PC-3 (cell line): ENCODE results near the gene SVOPL. TPM values are rescaled to one million over a fixed set of nuclear protein-coding genes. Genes with fewer than 3 reads are reported as not detected.

Source experiments
- ATAC-seq: fragments of 200-7000 bp; cut with Tn5 transposase; 2 replicates; pipeline ENCODE4 v1.9.1; 2020; ENCODE audit warnings: mild to moderate bottlenecking, moderate library complexity
- BruUV-seq: library from RNA; stranded (reverse); fragments of 400-500 nt; replicated peaks from 2 replicates; lab custom pipeline; 2021; lab: Mats Ljungman, UMichigan
- CTCF ChIA-PET: fragments of 300-600 bp; sonication (Branson Sonifier 250); formaldehyde crosslinking; loops from one replicate; lab custom pipeline; 2022; ENCODE audit warnings: antibody characterized with exemption; lab: Charles Lee
- POLR2A ChIA-PET: fragments of 300-600 bp; sonication (Branson Sonifier 250); formaldehyde crosslinking; loops from one replicate; lab custom pipeline; 2022; ENCODE audit warnings: antibody characterized with exemption; ENCODE audit not compliant: unreplicated experiment; lab: Charles Lee
- DNase-seq: peaks from one replicate; pipeline ENCODE4 v3.0.0-alpha.2; 2015
- H2AFZ ChIP-seq: fragments of 300-600 bp; sonication (generic); 2 replicates; pipeline ENCODE4 v1.6.0; 2016; ENCODE audit warnings: antibody characterized with exemption, low read length
- H3F3A ChIP-seq: fragments of 300-600 bp; sonication (generic); one replicate; pipeline ENCODE4 v1.6.0; 2017; ENCODE audit warnings: antibody characterized with exemption, low read length, control low read depth, mild to moderate bottlenecking; ENCODE audit not compliant: unreplicated experiment
- H3K27ac ChIP-seq: fragments of 300-600 bp; sonication (generic); 2 replicates; pipeline ENCODE4 v1.5.1; 2016; ENCODE audit warnings: mild to moderate bottlenecking, low read length
- H3K27me3 ChIP-seq: fragments of 300-600 bp; sonication (generic); 2 replicates; pipeline ENCODE4 v1.6.1; 2016; ENCODE audit warnings: low read length, mixed read lengths
- H3K36me3 ChIP-seq: fragments of 300-600 bp; sonication (generic); 2 replicates; pipeline ENCODE4 v1.6.1; 2016; ENCODE audit warnings: low read depth, mixed run types, low read length, mixed read lengths
- H3K4me1 ChIP-seq: fragments of 300-600 bp; sonication (generic); 2 replicates; pipeline ENCODE4 v1.5.1; 2016; ENCODE audit warnings: low read length; ENCODE audit not compliant: insufficient read depth
- H3K4me2 ChIP-seq: fragments of 300-600 bp; sonication (generic); 2 replicates; pipeline ENCODE4 v1.6.0; 2016; ENCODE audit warnings: low read length
- H3K4me3 ChIP-seq: fragments of 300-600 bp; sonication (generic); 2 replicates; pipeline ENCODE4 v1.5.1; 2016; ENCODE audit warnings: mild to moderate bottlenecking, low read length, mixed read lengths
- H3K79me2 ChIP-seq: fragments of 300-600 bp; sonication (generic); 2 replicates; pipeline ENCODE4 v1.6.1; 2017; ENCODE audit warnings: low read length, mixed read lengths
- H3K9ac ChIP-seq: fragments of 300-600 bp; sonication (generic); 2 replicates; pipeline ENCODE4 v1.6.0; 2016; ENCODE audit warnings: mild to moderate bottlenecking, low read length
- H3K9me2 ChIP-seq: fragments of 300-600 bp; sonication (generic); replicated peaks from 2 replicates; pipeline ENCODE4 v1.6.1; 2016; ENCODE audit warnings: mixed run types, low read length, mixed read lengths
- H3K9me3 ChIP-seq: fragments of 300-600 bp; sonication (generic); 2 replicates; pipeline ENCODE4 v1.6.1; 2016; ENCODE audit warnings: low read length, mixed read lengths
- H4K20me1 ChIP-seq: fragments of 300-600 bp; sonication (generic); 2 replicates; pipeline ENCODE4 v1.6.1; 2016; ENCODE audit warnings: low read length, mixed read lengths
- EZH2 ChIP-seq: fragments of 300-600 bp; sonication (generic); IDR thresholded peaks from one replicate; pipeline ENCODE4 v1.6.1; 2017; ENCODE audit warnings: antibody characterized with exemption, mild to moderate bottlenecking, low read length; ENCODE audit not compliant: unreplicated experiment
- EZH2phosphoT487 ChIP-seq: fragments of 300-600 bp; sonication (generic); IDR thresholded peaks from 2 replicates; pipeline ENCODE4 v1.6.1; 2018; ENCODE audit warnings: mild to moderate bottlenecking, antibody characterized with exemption, low read length, borderline replicate concordance
- intact Hi-C: fragments of 100-400 bp; cut with micrococcal nuclease; formaldehyde crosslinking; loops from 2 replicates; pipeline ENCODE4 v1.9.0; 2023
- total RNA-seq: library from RNA; depleted of rRNA; stranded (reverse); fragments of >200 nt; gene quantifications from 2 replicates; pipeline ENCODE4 v1.2.3, GENCODE V29; 2014
- TF ChIP-seq, protein P1 (sequence below): fragments of 300-600 bp; sonication (generic); conservative IDR thresholded peaks from 2 replicates; pipeline ENCODE4 v1.5.1; 2017; ENCODE audit warnings: antibody characterized with exemption, low read depth, mild to moderate bottlenecking, low read length

SVOPL gene
- total RNA-seq, 1 experiment from 2014 or later: not detected

DNA sequence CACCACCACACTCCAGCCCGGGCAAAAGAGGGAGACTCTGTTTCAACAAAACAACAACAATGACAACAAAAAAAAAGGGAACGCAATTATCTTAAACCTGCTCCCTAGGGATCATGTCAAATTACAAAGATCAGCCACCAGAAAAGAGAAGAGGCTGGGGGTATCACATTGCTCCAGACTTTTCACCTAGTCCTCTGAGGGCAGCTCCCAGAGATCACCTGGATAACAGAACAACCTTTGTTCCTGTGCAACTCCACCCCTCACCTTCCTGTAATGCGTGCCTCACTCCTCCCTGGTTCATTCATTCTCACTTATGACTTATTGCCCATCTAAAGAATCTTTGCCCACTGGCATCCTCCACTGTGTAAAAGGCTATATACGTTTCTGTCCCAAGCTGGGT lies 31.8 kb downstream of the SVOPL start:
- no peaks in the 10 kb centered on the region for H3K36me3 ChIP-seq
- ATAC-seq (no peak), DNase-seq (no peak)
- intact Hi-C loops: no loop called here
- no peak overlapping the region for H3K4me2 ChIP-seq
- TF ChIP-seq EZH2phosphoT487 (no peak), EZH2 (no peak)
- TF ChIP-seq, protein P1, sequence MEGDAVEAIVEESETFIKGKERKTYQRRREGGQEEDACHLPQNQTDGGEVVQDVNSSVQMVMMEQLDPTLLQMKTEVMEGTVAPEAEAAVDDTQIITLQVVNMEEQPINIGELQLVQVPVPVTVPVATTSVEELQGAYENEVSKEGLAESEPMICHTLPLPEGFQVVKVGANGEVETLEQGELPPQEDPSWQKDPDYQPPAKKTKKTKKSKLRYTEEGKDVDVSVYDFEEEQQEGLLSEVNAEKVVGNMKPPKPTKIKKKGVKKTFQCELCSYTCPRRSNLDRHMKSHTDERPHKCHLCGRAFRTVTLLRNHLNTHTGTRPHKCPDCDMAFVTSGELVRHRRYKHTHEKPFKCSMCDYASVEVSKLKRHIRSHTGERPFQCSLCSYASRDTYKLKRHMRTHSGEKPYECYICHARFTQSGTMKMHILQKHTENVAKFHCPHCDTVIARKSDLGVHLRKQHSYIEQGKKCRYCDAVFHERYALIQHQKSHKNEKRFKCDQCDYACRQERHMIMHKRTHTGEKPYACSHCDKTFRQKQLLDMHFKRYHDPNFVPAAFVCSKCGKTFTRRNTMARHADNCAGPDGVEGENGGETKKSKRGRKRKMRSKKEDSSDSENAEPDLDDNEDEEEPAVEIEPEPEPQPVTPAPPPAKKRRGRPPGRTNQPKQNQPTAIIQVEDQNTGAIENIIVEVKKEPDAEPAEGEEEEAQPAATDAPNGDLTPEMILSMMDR: no peak
- CTCF ChIA-PET: no interaction called here
- H4K20me1 ChIP-seq: no peaks in the 10 kb centered on the region
- no peaks in the 10 kb centered on the region for H3K9me2 ChIP-seq
- no peaks in the 10 kb centered on the region; the same call in 1 of the 2 replicates for H3K9me3 ChIP-seq
- no peak overlapping the region for H3K27ac ChIP-seq
- POLR2A ChIA-PET: interaction anchor here (0.6 kb wide), 1 partner anchor 1604 kb away, joined by 3 read pairs; no protein-coding TSS in a partner anchor
- no peaks in the 10 kb centered on the region for H3K27me3 ChIP-seq
- no peak overlapping the region for H3K4me3 ChIP-seq
- H3F3A ChIP-seq: no peaks in the 10 kb centered on the region
- no peaks in the 10 kb centered on the region for H3K79me2 ChIP-seq
- no peak overlapping the region for H2AFZ ChIP-seq
- H3K4me1 ChIP-seq: no peaks in the 10 kb centered on the region
- H3K9ac ChIP-seq: no peak overlapping the region
- no TSS peak for BruUV-seq

DNA sequence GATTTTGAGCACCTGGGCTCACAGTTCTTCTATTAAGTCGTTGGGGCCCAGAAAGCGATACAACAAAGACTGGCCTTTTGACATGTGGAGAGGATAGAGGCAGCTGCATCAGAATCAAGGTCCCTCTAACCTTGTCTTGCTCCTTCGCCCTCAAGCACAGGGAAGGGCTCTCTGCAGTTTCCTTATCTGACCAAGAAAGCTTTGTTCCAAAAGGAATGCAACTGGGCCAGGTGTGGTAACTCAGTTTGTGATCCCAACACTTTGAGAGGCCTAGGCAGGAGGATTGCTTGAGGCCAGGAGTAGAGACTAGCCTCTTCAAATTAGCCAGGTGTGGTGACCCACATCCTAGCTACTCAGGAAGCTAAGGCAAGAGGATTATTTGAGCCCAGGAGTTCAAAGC lies 32.2 kb downstream of the SVOPL start:
- intact Hi-C loops: no loop called here
- ChIA-PET CTCF (no interaction called here), POLR2A (no interaction called here)
- Histone ChIP-seq H3K9me2 (no peaks in the 10 kb centered on the region), H3K27ac (no peak overlapping the region), H4K20me1 (no peaks in the 10 kb centered on the region), H3K9me3 (no peaks in the 10 kb centered on the region; the same call in 1 of the 2 replicates), H3K9ac (no peak overlapping the region), H3K4me2 (no peak overlapping the region), H3K4me3 (no peak overlapping the region), H3K4me1 (no peaks in the 10 kb centered on the region), H3K27me3 (no peaks in the 10 kb centered on the region), H2AFZ (no peak overlapping the region), H3K79me2 (no peaks in the 10 kb centered on the region), H3F3A (no peaks in the 10 kb centered on the region), H3K36me3 (no peaks in the 10 kb centered on the region)
- ATAC-seq: no peak
- TF ChIP-seq EZH2phosphoT487 (no peak), EZH2 (no peak)
- TF ChIP-seq, protein P1: no peak
- no peak for DNase-seq
- no TSS peak for BruUV-seq

DNA sequence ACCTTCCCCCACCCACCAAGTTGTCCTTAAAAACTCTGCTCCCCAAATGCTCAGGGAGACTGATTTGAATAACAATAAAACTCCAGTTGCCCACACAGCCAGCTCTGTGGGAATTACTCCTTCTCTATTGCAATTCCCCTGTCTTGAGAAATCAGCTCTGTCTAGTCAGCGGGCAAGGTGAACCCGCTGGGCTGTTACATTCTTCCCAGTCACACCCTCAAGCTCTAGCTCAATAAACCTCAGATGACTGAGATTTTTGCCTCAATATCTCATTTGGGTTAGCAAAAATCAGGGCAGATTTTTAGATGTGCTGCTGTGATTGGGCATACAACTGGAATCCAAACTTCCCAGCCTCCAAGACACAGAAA lies 32.9 kb downstream of the SVOPL start:
- Histone ChIP-seq H3K4me3 (no peak overlapping the region), H3K4me1 (no peaks in the 10 kb centered on the region), H3K27ac (no peak overlapping the region), H3K27me3 (no peaks in the 10 kb centered on the region), H3K79me2 (no peaks in the 10 kb centered on the region), H3K4me2 (no peak overlapping the region), H3K9me2 (no peaks in the 10 kb centered on the region), H3K9ac (no peak overlapping the region), H3F3A (no peaks in the 10 kb centered on the region), H3K9me3 (no peaks in the 10 kb centered on the region; the same call in 1 of the 2 replicates), H4K20me1 (no peaks in the 10 kb centered on the region), H3K36me3 (no peaks in the 10 kb centered on the region), H2AFZ (no peak overlapping the region)
- POLR2A ChIA-PET: no interaction called here
- TF ChIP-seq EZH2phosphoT487: no peak
- TF ChIP-seq EZH2: no peak
- TF ChIP-seq, protein P1: no peak
- DNase-seq (no peak), ATAC-seq (no peak)
- no TSS peak for BruUV-seq
- CTCF ChIA-PET: no interaction called here
- intact Hi-C loops: no loop called here
